Stimulated activated CD4-positive, alpha-beta T cell treated with anti-CD3 and anti-CD28 coated beads, TNF-alpha, amount 100 ng/mL, for 24 hours (primary cell): ENCODE results near the gene MPPED1.

Experiments used
- DNase-seq, 3 experiments: peaks; one replicate each; pipeline ENCODE4 v3.0.0-alpha.2; 2020; ENCODE audit warnings: low read depth in 3 of 3

The MPPED1 gene

GRCh38 chr22:43447380-43447779, 35.6 kb downstream of the MPPED1 start:
- no peak for DNase-seq

- DNase-seq = no peak
These were observed 36.2 kb downstream of the MPPED1 start for GRCh38 chr22:43448048-43448447.

- DNase-seq = no peak
These were observed 37.5 kb downstream of the MPPED1 start for GRCh38 chr22:43449205-43449830.

GRCh38 chr22:43449831-43450225, 38.0 kb downstream of the MPPED1 start:
- DNase-seq = no peak

GRCh38 chr22:43451371-43452050, 39.7 kb downstream of the MPPED1 start:
- no peak for DNase-seq

- DNase-seq = no peak
These were observed 44.0 kb downstream of the MPPED1 start for GRCh38 chr22:43455846-43456245.

GRCh38 chr22:43457002-43457401, 45.2 kb downstream of the MPPED1 start:
- no peak for DNase-seq

- DNase-seq = no peak
These were observed 50.9 kb downstream of the MPPED1 start for GRCh38 chr22:43462701-43463100.

- DNase-seq = no peak
These were observed 53.0 kb downstream of the MPPED1 start for GRCh38 chr22:43464809-43465208.

GRCh38 chr22:43465291-43466015, 53.6 kb downstream of the MPPED1 start:
- DNase-seq = no peak

GRCh38 chr22:43466710-43467109, 54.9 kb downstream of the MPPED1 start:
- DNase-seq = no peak

GRCh38 chr22:43467216-43467940, 55.6 kb downstream of the MPPED1 start:
- DNase-seq = no peak

- DNase-seq = no peak
These were observed 58.4 kb downstream of the MPPED1 start for GRCh38 chr22:43470253-43470652.

- no peak for DNase-seq
These were observed 59.2 kb downstream of the MPPED1 start for GRCh38 chr22:43470941-43471585.

GRCh38 chr22:43471606-43472135, 59.9 kb downstream of the MPPED1 start:
- DNase-seq = no peak

GRCh38 chr22:43473031-43473430, 61.2 kb downstream of the MPPED1 start:
- no peak for DNase-seq

GRCh38 chr22:43473441-43473840, 61.6 kb downstream of the MPPED1 start:
- no peak for DNase-seq

- DNase-seq = no peak
These were observed 62.6 kb downstream of the MPPED1 start for GRCh38 chr22:43474161-43475101.

- no peak for DNase-seq
These were observed 63.8 kb downstream of the MPPED1 start for GRCh38 chr22:43475549-43476076.

GRCh38 chr22:43476341-43476740, 64.5 kb downstream of the MPPED1 start:
- DNase-seq = no peak
